Measurements from ENCODE around the gene RASA4. TPM values are rescaled to one million over a fixed set of nuclear protein-coding genes. Genes with fewer than 3 reads are reported as not detected.
"Not testable (repeated sequence)": the region's sequence is repeated elsewhere in the genome, so short reads cannot be mapped to it uniquely, and the experiment has no call there.

RASA4 gene
- polyA plus RNA-seq (2013, experiment 1 of 2; ENCODE audit: insufficient read length), result 24.5 TPM
- 35.4 TPM for polyA plus RNA-seq (2013, experiment 2 of 2; ENCODE audit: insufficient read length)

- not testable (repeated sequence) for DNase-seq
These were observed at the start of gene RASA4 for GRCh38 chr7:102616507-102617125. Gene RASA4, minus strand, starts transcription at chr7:102616756. Its CDS starts 67 bp downstream, at chr7:102616689.

GRCh38 chr7:102664765-102665164, 48.2 kb upstream of the RASA4 start:
- DNase-seq, result not testable (repeated sequence)

GRCh38 chr7:102649924-102650323, 33.4 kb upstream of the RASA4 start, which contains the start of gene SPDYE2B:
Gene SPDYE2B, plus strand, starts transcription at chr7:102650319. Its CDS starts 2,030 bp downstream, at chr7:102652349.
- not testable (repeated sequence) for DNase-seq

- DNase-seq, result not testable (repeated sequence)
These were observed 31.3 kb upstream of the RASA4 start for GRCh38 chr7:102647813-102648212.

- not testable (repeated sequence) for DNase-seq
These were observed 26.8 kb upstream of the RASA4 start for GRCh38 chr7:102643404-102643803.

- not testable (repeated sequence) for DNase-seq
These were observed 26.1 kb upstream of the RASA4 start, which contains the start of gene UPK3BL1 for GRCh38 chr7:102642691-102643090. Gene UPK3BL1, minus strand, starts transcription at chr7:102642791. Its CDS starts 50 bp downstream, at chr7:102642741.

- DNase-seq, result not testable (repeated sequence)
These were observed 22.3 kb upstream of the RASA4 start for GRCh38 chr7:102638848-102639247.

GRCh38 chr7:102636956-102637355, 20.4 kb upstream of the RASA4 start:
- not testable (repeated sequence) for DNase-seq

- not testable (repeated sequence) for DNase-seq
These were observed 18.8 kb upstream of the RASA4 start for GRCh38 chr7:102635354-102635753.

- DNase-seq, result not testable (repeated sequence)
These were observed 17.7 kb upstream of the RASA4 start for GRCh38 chr7:102634299-102634698.

GRCh38 chr7:102630622-102631021, 14.1 kb upstream of the RASA4 start:
- not testable (repeated sequence) for DNase-seq

GRCh38 chr7:102627271-102627904, 10.8 kb upstream of the RASA4 start:
- not testable (repeated sequence) for DNase-seq

- DNase-seq, result not testable (repeated sequence)
These were observed 1.6 kb upstream of the RASA4 start for GRCh38 chr7:102618122-102618521.

- not testable (repeated sequence) for DNase-seq
These were observed 626 bp downstream of the RASA4 start for GRCh38 chr7:102615930-102616329.

GRCh38 chr7:102614873-102615272, 1.7 kb downstream of the RASA4 start:
- not testable (repeated sequence) for DNase-seq

GRCh38 chr7:102614346-102614697, 2.2 kb downstream of the RASA4 start:
- DNase-seq, result not testable (repeated sequence)

- DNase-seq, result not testable (repeated sequence)
These were observed 2.8 kb downstream of the RASA4 start for GRCh38 chr7:102613575-102614345.

GRCh38 chr7:102611675-102612325, 4.8 kb downstream of the RASA4 start:
- peak; percentile 5 for DNase-seq

GRCh38 chr7:102611013-102611674, 5.4 kb downstream of the RASA4 start:
- not testable (repeated sequence) for DNase-seq

GRCh38 chr7:102610441-102610840, 6.1 kb downstream of the RASA4 start:
- DNase-seq, result not testable (repeated sequence)

- not testable (repeated sequence) for DNase-seq
These were observed 6.8 kb downstream of the RASA4 start for GRCh38 chr7:102609734-102610133.

- DNase-seq, result not testable (repeated sequence)
These were observed 9.7 kb downstream of the RASA4 start for GRCh38 chr7:102606848-102607247.
